Pancreas (tissue), 10 donors: ENCODE results near the gene ZMIZ1. TPM values are rescaled to one million over a fixed set of nuclear protein-coding genes. Genes with fewer than 3 reads are reported as not detected.

Experiments
- ATAC-seq, 4 donors: fragments of 200-7000 bp; cut with Tn5 transposase; one replicate each; pipeline versions ENCODE4 v1.8.0 to v1.9.1; 2020; ENCODE audit warnings: mild to moderate bottlenecking in 4 of 4, moderate library complexity in 4 of 4
- DNase-seq, 6 donors: peaks; one replicate each; pipeline ENCODE4 v3.0.0-alpha.2; 2020
- FAIRE-seq: peaks from 2 replicates; lab custom pipeline; 2012; peaks lifted over from hg19 to GRCh38; lab: Jason Lieb, UNC
- H3K27ac ChIP-seq, 4 donors: fragments of 200-600 bp; sonication (generic); 1 replicate in 3 of 4; 2 replicates in 1 of 4; pipeline versions ENCODE4 v1.5.0 to v1.8.0; 2020
- H3K27me3 ChIP-seq, 4 donors: fragments of 200-600 bp; one replicate each; pipeline ENCODE4 v1.8.0; 2021
- H3K36me3 ChIP-seq, 3 donors: fragments of 200-600 bp; sonication (generic) in 1 of 3; one replicate each; pipeline versions ENCODE4 v1.5.0 to v1.8.0; 2020 to 2021
- H3K4me1 ChIP-seq, 3 donors: fragments of 200-600 bp; one replicate each; pipeline ENCODE4 v1.8.0; 2021
- H3K4me3 ChIP-seq, 4 donors: fragments of 200-600 bp; sonication (generic) in 2 of 4; one replicate each; pipeline versions ENCODE4 v1.5.0 to v1.8.0; 2020 to 2021
- H3K9me3 ChIP-seq, 4 donors: fragments of 200-600 bp; one replicate each; pipeline ENCODE4 v1.8.0; 2021
- WGBS, 2 donors: extraction: QIAGEN DNeasy Blood & Tissue Kit; methylation state at CpG; one replicate each; pipeline ENCODE4 v1.1.7; 2013; 5-methylcytosine and 5-hydroxymethylcytosine counted together
- intact Hi-C, 3 donors: fragments of 100-400 bp; cut with DNase I; formaldehyde crosslinking; loops; one replicate each; pipeline versions ENCODE4 v1.11.1 to v1.14.2; 2022
- polyA plus RNA-seq, 2 donors: library from polyadenylated mRNA; stranded (reverse); fragments of 200-250 nt; gene quantifications; one replicate each; pipeline ENCODE4 v1.2.3, GENCODE V29; 2013
- total RNA-seq, 6 donors: library from RNA; stranded (reverse); fragmentation: NEBNext Ultra II Directional in 4 of 6; extraction: Animal tissue kit (Norgen Biotek cat#: 25700) in 4 of 6; gene quantifications; one replicate each; pipeline versions ENCODE4 v1.2.1 to v1.2.4, GENCODE V29; 2021 to 2023
- TF ChIP-seq, protein P1 (sequence below), 4 donors: fragments of 200-600 bp; sonication (generic) in 3 of 4; IDR thresholded peaks; one replicate each; pipeline versions ENCODE4 v1.5.0 to v1.8.0; 2021; ENCODE audit warnings: antibody characterized with exemption in 4 of 4
- donor health status: healthy with polysubstance abuse.
- donor health status: DM: no; HTN: no; CAD: no; lungs with moderate emphysema.
- donor health status: DM: no; HTN: no; CAD: no.
- donor health status: control.
- donor health status: control.
- donor health status: Bipolar disorder and iron deficiency.
- donor health status: DM: yes; HTN: yes; CAD: no.
- donor health status: DM: no; HTN: no; CAD: no.
- donor health status: DM: no; HTN: no; CAD: no.
- donor health status: DM: yes; HTN: yes; CAD: no.

Gene ZMIZ1
- total and polyA plus RNA-seq, 8 donors = 14.5 to 45.0 (median 21.9) TPM

DNA sequence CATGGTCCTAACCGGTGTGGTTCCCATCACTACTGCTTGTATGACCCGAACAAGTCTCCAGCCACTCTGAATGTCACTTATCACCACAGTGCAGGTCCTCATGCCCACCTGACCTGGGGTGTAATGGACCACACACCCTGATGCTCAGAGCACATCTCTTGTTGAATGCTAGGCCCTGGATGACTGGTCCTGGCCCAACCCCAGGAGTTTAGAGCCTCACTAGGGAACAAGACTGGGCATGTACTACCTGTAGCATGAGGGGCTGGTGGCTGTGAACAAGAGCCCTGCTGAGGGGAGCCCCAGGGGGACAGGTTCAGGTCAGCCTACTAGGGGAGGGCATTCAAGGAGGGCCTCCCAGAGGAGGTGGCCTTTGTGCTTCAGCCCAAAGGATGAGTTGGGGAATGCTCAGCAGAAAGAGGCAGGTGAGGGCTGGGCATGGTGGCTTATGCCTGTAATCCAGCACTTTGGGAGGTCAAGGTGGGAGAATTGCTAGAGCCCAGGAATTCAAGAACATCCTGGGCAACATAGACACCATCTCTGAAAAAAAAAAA is 31.2 kb downstream of the ZMIZ1 start:
- no peak for FAIRE-seq
- Histone ChIP-seq H3K27ac (no peak overlapping the region), H3K4me1 (peaks cover 43 to 67% (median 51%) of the 10 kb centered on the region in 3 donors), H3K4me3 (no peak overlapping the region), H3K9me3 (no peaks in the 10 kb centered on the region), H3K27me3 (no peaks in the 10 kb centered on the region), H3K36me3 (no peaks in the 10 kb centered on the region)
- TF ChIP-seq, protein P1, sequence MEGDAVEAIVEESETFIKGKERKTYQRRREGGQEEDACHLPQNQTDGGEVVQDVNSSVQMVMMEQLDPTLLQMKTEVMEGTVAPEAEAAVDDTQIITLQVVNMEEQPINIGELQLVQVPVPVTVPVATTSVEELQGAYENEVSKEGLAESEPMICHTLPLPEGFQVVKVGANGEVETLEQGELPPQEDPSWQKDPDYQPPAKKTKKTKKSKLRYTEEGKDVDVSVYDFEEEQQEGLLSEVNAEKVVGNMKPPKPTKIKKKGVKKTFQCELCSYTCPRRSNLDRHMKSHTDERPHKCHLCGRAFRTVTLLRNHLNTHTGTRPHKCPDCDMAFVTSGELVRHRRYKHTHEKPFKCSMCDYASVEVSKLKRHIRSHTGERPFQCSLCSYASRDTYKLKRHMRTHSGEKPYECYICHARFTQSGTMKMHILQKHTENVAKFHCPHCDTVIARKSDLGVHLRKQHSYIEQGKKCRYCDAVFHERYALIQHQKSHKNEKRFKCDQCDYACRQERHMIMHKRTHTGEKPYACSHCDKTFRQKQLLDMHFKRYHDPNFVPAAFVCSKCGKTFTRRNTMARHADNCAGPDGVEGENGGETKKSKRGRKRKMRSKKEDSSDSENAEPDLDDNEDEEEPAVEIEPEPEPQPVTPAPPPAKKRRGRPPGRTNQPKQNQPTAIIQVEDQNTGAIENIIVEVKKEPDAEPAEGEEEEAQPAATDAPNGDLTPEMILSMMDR (IDR thresholded peaks at IDR 0.05) = no peak
- 91 to 97% methylated on average over 2 of the region's 2 CpGs for WGBS, 2 donors
- no peak for ATAC-seq
- DNase-seq = no peak
- intact Hi-C loops = no loop called here

DNA sequence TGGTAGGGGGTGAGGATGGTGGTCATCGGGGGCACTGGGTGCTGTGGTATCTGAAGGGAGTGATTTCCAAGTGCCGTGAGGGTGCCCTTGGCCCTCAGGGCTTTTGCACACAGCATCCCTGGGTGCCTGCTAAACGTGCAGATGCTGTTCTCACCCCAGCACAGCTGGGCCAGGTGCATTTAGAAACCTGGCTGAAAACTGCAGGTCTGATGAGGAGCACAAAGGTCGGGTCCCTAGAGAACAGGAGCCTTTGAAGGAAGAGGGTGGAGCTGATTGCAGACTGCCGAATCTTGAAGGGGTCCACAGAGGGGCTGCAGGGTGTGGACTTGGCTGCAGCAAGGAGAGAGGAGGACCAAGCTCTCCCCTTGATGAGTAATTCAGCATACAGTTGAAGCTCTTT is 32.0 kb downstream of the ZMIZ1 start:
- peaks cover 44 to 67% (median 51%) of the 10 kb centered on the region in 3 donors for H3K4me1 ChIP-seq
- H3K4me3 ChIP-seq = no peak overlapping the region
- FAIRE-seq (no peak), ATAC-seq (no peak), DNase-seq (no peak)
- TF ChIP-seq, protein P1 (IDR thresholded peaks at IDR 0.05) = no peak
- no peaks in the 10 kb centered on the region for H3K36me3 ChIP-seq
- H3K9me3 ChIP-seq = no peaks in the 10 kb centered on the region
- intact Hi-C loops = no loop called here
- WGBS, 2 donors = 50 to 52% methylated on average over 5 of the region's 5 CpGs
- H3K27ac ChIP-seq = peak overlapping the region in 2 of 4 donors; percentile 0 to 63
- H3K27me3 ChIP-seq = no peaks in the 10 kb centered on the region

GRCh38 chr10:79101560-79102497 is 33.1 kb downstream of the ZMIZ1 start:
- Histone ChIP-seq H3K4me1 (peaks cover 37 to 60% (median 46%) of the 10 kb centered on the region in 3 donors), H3K27ac (peak overlapping the region; percentile 7 to 63 (median 37)), H3K36me3 (no peaks in the 10 kb centered on the region), H3K4me3 (no peak overlapping the region), H3K27me3 (no peaks in the 10 kb centered on the region), H3K9me3 (no peaks in the 10 kb centered on the region)
- FAIRE-seq (no peak), ATAC-seq (peak; percentile 45 to 68 (median 48)), DNase-seq (peak in 4 of 6 donors; percentile 47 to 71 (median 61))
- intact Hi-C loops = no loop called here
- 29 to 31% methylated on average over 22 of the region's 22 CpGs for WGBS, 2 donors
- TF ChIP-seq, protein P1 (IDR thresholded peaks at IDR 0.05) = no peak

DNA sequence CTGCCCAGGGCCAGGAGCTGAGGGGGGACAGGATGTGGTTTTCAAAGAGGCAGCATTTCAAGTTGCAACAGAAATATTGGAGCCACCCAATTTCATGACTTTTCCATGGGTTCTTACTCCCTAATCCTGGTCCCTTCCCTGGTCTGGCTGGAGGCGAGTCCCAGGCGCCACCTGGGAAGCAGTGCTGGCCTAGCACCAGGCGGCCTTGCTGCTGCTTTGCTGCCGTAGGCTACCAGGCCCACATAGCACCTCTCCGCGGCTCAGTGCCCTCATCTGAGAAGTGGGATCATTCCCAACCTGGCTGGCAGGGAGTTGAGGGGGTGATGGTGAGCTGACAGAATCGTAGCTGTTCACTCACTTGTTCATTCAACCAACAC is 33.7 kb downstream of the ZMIZ1 start:
- DNase-seq = peak in 1 of 6 donors; percentile 73
- no peak for FAIRE-seq
- Histone ChIP-seq H3K36me3 (no peaks in the 10 kb centered on the region), H3K4me3 (no peak overlapping the region), H3K27me3 (no peaks in the 10 kb centered on the region), H3K27ac (peak overlapping the region; percentile 7 to 63 (median 37)), H3K9me3 (no peaks in the 10 kb centered on the region), H3K4me1 (peaks cover 31 to 53% (median 40%) of the 10 kb centered on the region in 3 donors)
- intact Hi-C loops = no loop called here
- TF ChIP-seq, protein P1 (IDR thresholded peaks at IDR 0.05) = no peak
- WGBS, 2 donors = 61 to 62% methylated on average over 7 of the region's 7 CpGs
- ATAC-seq = peak in 3 of 4 donors; percentile 38 to 48 (median 42)
